Vagina (tissue), 2 donors: ENCODE measurements around the gene ZNF211. TPM values are rescaled to one million over a fixed set of nuclear protein-coding genes. Genes with fewer than 3 reads are reported as not detected.

ENCODE experiments used
- DNase-seq, 2 donors: peaks; one replicate each; pipeline ENCODE4 v3.0.0-alpha.2; 2017; ENCODE audit errors: extremely low spot score in 2 of 2
- H3K27ac ChIP-seq: fragments of 200-600 bp; sonication (generic); one replicate; pipeline ENCODE4 v1.5.1; 2019
- H3K27me3 ChIP-seq: fragments of 200-600 bp; sonication (generic); one replicate; pipeline ENCODE4 v1.5.1; 2019
- H3K36me3 ChIP-seq, 2 donors: fragments of 200-600 bp; sonication (generic); one replicate each; pipeline ENCODE4 v1.5.1; 2017 to 2019
- H3K4me1 ChIP-seq: fragments of 200-600 bp; sonication (generic); one replicate; pipeline ENCODE4 v1.5.1; 2019
- H3K4me3 ChIP-seq, 2 donors: fragments of 200-600 bp; sonication (generic); 1 replicate in 1 of 2; 2 replicates in 1 of 2; pipeline ENCODE4 v1.5.1; 2016 to 2019
- H3K9me3 ChIP-seq: fragments of 200-600 bp; sonication (generic); one replicate; pipeline ENCODE4 v1.5.1; 2019
- CTCF ChIP-seq, 3 experiments: fragments of 450-650 bp in 2 of 3; fragments of 200-600 bp in 1 of 3; sonication (generic) in 1 of 3; IDR thresholded peaks; one replicate each; pipeline ENCODE4 v1.5.1; 2017 to 2019; ENCODE audit warnings: antibody characterized with exemption in 3 of 3, mild to moderate bottlenecking in 2 of 3, moderate library complexity in 2 of 3
- POLR2A ChIP-seq, 2 donors: fragments of 450-650 bp; IDR thresholded peaks; one replicate each; pipeline ENCODE4 v1.6.1; 2017; ENCODE audit warnings: antibody characterized with exemption in 2 of 2, mild to moderate bottlenecking in 2 of 2, moderate library complexity in 2 of 2
- POLR2AphosphoS5 ChIP-seq, 2 donors: sonication (generic); formaldehyde crosslinking; IDR thresholded peaks; one replicate each; pipeline ENCODE4 v1.9.0; 2017; ENCODE audit warnings: antibody characterized with exemption in 2 of 2, mild to moderate bottlenecking in 2 of 2, low read depth in 1 of 2; ENCODE audit not compliant: insufficient read depth in 1 of 2
- intact Hi-C: fragments of 100-400 bp; cut with DNase I; formaldehyde crosslinking; loops from one replicate; pipeline ENCODE4 v1.15.1; 2023
- total RNA-seq: library from RNA; depleted of rRNA; stranded (reverse); fragments of >200 nt; gene quantifications from one replicate; pipeline ENCODE4 v1.2.3, GENCODE V29; 2016

The ZNF211 gene
- total RNA-seq, result 7.1 TPM

GRCh38 chr19:57632987-57633831, at the start of gene ZNF211:
Gene ZNF211 (plus strand): TSS chr19:57633168. CDS start chr19:57633347, 179 bp downstream.
- DNase-seq, result peak; percentile 87 to 91
- peaks cover 0 to 43% of the 10 kb centered on the region in 2 donors for H3K36me3 ChIP-seq
- H3K9me3 ChIP-seq, result peaks cover 19% of the 10 kb centered on the region
- no peak for TF ChIP-seq CTCF (IDR thresholded peaks at IDR 0.05)
- peak; percentile 83 to 93 for TF ChIP-seq POLR2AphosphoS5 (IDR thresholded peaks at IDR 0.05; ENCODE audit: insufficient read depth in 1 of 2, low read depth in 1 of 2)
- H3K27me3 ChIP-seq, result no peaks in the 10 kb centered on the region
- peak within 1 kb of the TSS; percentile 68 for H3K27ac ChIP-seq
- H3K4me3 ChIP-seq, result peak within 1 kb of the TSS; percentile 60 to 79
- intact Hi-C loops, result no loop called here
- H3K4me1 ChIP-seq, result peaks cover 11% of the 10 kb centered on the region

- TF ChIP-seq POLR2AphosphoS5 (IDR thresholded peaks at IDR 0.05; ENCODE audit: insufficient read depth in 1 of 2, low read depth in 1 of 2) (peak; percentile 56 to 82), POLR2A (IDR thresholded peaks at IDR 0.05) (no peak), CTCF (IDR thresholded peaks at IDR 0.05) (no peak)
- intact Hi-C loops, result no loop called here
- H3K36me3 ChIP-seq, result peaks cover 0 to 24% of the 10 kb centered on the region in 2 donors
- no peak within 1 kb of the TSS for H3K27ac ChIP-seq
- peak within 1 kb of the TSS; percentile 48 to 60 for H3K4me3 ChIP-seq
- H3K27me3 ChIP-seq, result no peaks in the 10 kb centered on the region
- peaks cover 8% of the 10 kb centered on the region for H3K4me1 ChIP-seq
- no peak for DNase-seq
- H3K9me3 ChIP-seq, result peaks cover 14% of the 10 kb centered on the region
Measured at GRCh38 chr19:57583521-57584416, 49.2 kb upstream of the ZNF211 start, which contains the start of gene ZIK1. Gene ZIK1 (plus strand): TSS chr19:57584145. CDS start chr19:57584357, 212 bp downstream.

- H3K4me3 ChIP-seq, result no peak overlapping the region
- no peaks in the 10 kb centered on the region for H3K27me3 ChIP-seq
- DNase-seq, result no peak
- H3K9me3 ChIP-seq, result peaks cover 46% of the 10 kb centered on the region
- intact Hi-C loops, result no loop called here
- peaks cover 0 to 58% of the 10 kb centered on the region in 2 donors for H3K36me3 ChIP-seq
- TF ChIP-seq POLR2AphosphoS5 (IDR thresholded peaks at IDR 0.05; ENCODE audit: insufficient read depth in 1 of 2, low read depth in 1 of 2), result no peak
- no peak for TF ChIP-seq CTCF (IDR thresholded peaks at IDR 0.05)
- no peak for TF ChIP-seq POLR2A (IDR thresholded peaks at IDR 0.05)
- H3K27ac ChIP-seq, result no peak overlapping the region
- peaks cover 8% of the 10 kb centered on the region for H3K4me1 ChIP-seq
Measured at GRCh38 chr19:57587529-57587928, 45.4 kb upstream of the ZNF211 start.

GRCh38 chr19:57599377-57599760, 33.6 kb upstream of the ZNF211 start:
- no peak for DNase-seq
- TF ChIP-seq POLR2A (IDR thresholded peaks at IDR 0.05) (no peak), CTCF (IDR thresholded peaks at IDR 0.05) (no peak), POLR2AphosphoS5 (IDR thresholded peaks at IDR 0.05; ENCODE audit: insufficient read depth in 1 of 2, low read depth in 1 of 2) (no peak)
- Histone ChIP-seq H3K4me3 (peak overlapping the region; percentile 64 to 66), H3K36me3 (peaks cover 0 to 21% of the 10 kb centered on the region in 2 donors), H3K27me3 (no peaks in the 10 kb centered on the region), H3K27ac (no peak overlapping the region), H3K4me1 (peaks cover 9% of the 10 kb centered on the region), H3K9me3 (peaks cover 8% of the 10 kb centered on the region)
- intact Hi-C loops, result no loop called here
